Choroid plexus epithelial cell (primary cell): ENCODE data around the gene EXOC3L1.

Experiments
- DNase-seq: peaks from one replicate; pipeline ENCODE4 v3.0.0-alpha.2; 2010; ENCODE audit warnings: low read depth
- H3K4me3 ChIP-seq: 2 replicates; pipeline ENCODE4 v1.5.1; 2011; ENCODE audit warnings: low read depth, mild to moderate bottlenecking, control low read depth, low read length, moderate library complexity
- CTCF ChIP-seq: conservative IDR thresholded peaks from 2 replicates; pipeline ENCODE4 v1.5.1; 2011; ENCODE audit warnings: low read depth, mild to moderate bottlenecking, control low read depth, inconsistent platforms, low read length, moderate library complexity

EXOC3L1 gene

DNA sequence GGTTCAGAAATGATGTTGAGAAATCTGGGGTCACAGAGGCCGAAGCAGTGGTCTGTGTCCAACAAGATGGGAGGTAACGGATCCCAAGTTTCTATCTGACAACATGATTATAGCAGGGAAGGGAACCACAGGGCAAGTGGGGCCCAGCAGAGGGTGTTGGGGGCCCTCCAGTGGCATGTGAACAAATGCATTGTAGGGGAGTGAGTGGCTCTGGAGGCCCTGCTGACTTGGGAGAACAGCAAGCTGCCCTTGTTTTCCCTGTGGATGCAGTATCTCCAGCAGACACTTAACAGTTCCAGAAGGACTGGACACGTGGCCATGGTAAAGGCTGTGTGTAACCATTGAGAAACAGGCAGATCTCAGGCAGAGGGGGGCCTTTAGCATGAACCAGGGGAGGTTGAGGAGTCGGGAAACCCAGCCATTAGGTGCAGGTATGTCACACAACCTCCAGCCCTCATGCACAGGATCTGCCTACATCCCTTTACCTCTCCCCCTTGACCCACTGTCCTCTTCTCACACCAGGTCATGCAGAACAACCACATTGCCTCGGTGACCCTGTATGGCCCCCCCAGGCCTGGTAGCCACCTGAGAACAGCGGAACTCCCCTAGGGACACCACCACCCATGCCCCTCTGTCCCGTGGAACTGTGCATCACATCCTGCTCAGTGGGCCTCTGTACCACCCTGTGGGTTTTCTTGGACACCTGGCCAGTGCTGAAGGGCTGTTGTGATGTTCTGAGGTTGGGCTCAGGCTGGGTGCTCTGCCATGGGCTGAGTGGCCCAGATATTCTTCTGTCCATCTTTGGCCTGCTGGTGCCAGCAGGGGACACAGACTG lies 43.2 kb downstream of the EXOC3L1 start:
- no peak for DNase-seq
- no peak overlapping the region for H3K4me3 ChIP-seq
- peak; percentile 32 for TF ChIP-seq CTCF

- TF ChIP-seq CTCF: no peak
- no peak overlapping the region for H3K4me3 ChIP-seq
- no peak for DNase-seq
These were observed 44.2 kb downstream of the EXOC3L1 start for GRCh38 chr16:67145746-67146145.

DNA sequence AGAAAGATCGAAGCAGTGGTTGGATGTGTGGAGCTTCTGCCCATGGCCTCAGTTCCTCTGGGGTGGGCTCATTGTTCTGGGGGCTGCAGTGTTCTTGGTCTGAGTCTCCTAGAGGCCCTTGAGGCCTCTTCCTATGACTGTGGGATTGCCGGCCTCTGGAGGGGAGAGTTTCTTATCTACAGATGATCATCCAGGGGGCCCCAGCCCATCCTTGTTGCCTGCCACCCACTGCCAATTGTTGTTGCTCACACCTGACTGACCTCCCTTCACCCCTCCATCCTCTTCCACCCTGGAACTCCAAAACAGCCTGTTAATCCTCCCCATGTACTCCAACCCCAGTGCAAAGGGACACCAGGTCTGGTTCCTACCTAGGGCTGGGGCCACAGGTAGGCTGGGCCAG lies 45.0 kb downstream of the EXOC3L1 start:
- no peak for TF ChIP-seq CTCF
- DNase-seq: no peak
- no peak overlapping the region for H3K4me3 ChIP-seq

DNA sequence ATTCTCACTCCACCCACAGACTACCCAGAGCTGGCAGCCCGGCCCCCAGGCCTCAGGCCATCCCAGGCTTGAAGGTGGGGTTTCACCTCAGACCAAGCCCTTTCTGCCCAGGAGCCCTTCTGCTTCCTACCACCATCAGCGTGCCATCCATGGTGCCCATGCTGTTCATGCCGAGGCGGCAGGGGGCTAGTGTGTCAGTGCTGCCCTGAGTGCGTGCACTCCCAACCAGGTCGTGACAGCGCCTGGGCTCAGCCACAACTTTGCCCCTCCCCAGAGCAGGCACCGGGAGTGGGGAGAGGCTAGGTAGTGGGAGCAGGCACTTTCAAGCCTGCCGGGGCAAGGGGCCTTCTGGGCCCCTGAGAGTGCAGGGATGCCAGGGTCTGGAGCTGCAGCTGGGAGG lies 47.6 kb downstream of the EXOC3L1 start:
- DNase-seq: no peak
- no peak for TF ChIP-seq CTCF
- H3K4me3 ChIP-seq: no peak overlapping the region

- no peak for TF ChIP-seq CTCF
- no peak overlapping the region for H3K4me3 ChIP-seq
- no peak for DNase-seq
These were observed 48.5 kb downstream of the EXOC3L1 start for GRCh38 chr16:67141391-67141790.

GRCh38 chr16:67137605-67138004 lies 52.3 kb downstream of the EXOC3L1 start:
- peak; percentile 23 for DNase-seq
- no peak for TF ChIP-seq CTCF
- no peak overlapping the region for H3K4me3 ChIP-seq
